Neural progenitor cell (in vitro differentiated cells): ENCODE data around the gene ECE2. TPM values are rescaled to one million over a fixed set of nuclear protein-coding genes. Genes with fewer than 3 reads are reported as not detected.

Experiments
- DNase-seq: peaks from one replicate; pipeline ENCODE4 v3.0.0-alpha.2; 2016; ENCODE audit warnings: low spot score
- H2AFZ ChIP-seq: fragments of 200-600 bp; sonication (generic); replicated peaks from 2 replicates; pipeline ENCODE4 v1.6.1; 2016; ENCODE audit warnings: antibody characterized with exemption
- H3F3A ChIP-seq: fragments of 200-600 bp; sonication (generic); 2 replicates; pipeline ENCODE4 v1.6.1; 2016; ENCODE audit warnings: antibody characterized with exemption, low read depth
- H3K27ac ChIP-seq: fragments of 200-600 bp; sonication (generic); 2 replicates; pipeline ENCODE4 v1.5.1; 2016; ENCODE audit warnings: mild to moderate bottlenecking
- H3K27me3 ChIP-seq: fragments of 200-600 bp; sonication (generic); 2 replicates; pipeline ENCODE4 v1.6.1; 2016; ENCODE audit warnings: mild to moderate bottlenecking, moderate library complexity
- H3K36me3 ChIP-seq: fragments of 200-600 bp; sonication (generic); 2 replicates; pipeline ENCODE4 v1.5.1; 2016
- H3K4me1 ChIP-seq: fragments of 200-600 bp; sonication (generic); 2 replicates; pipeline ENCODE4 v1.6.1; 2016; ENCODE audit warnings: mixed run types
- H3K4me2 ChIP-seq: fragments of 200-600 bp; sonication (generic); 2 replicates; pipeline ENCODE4 v1.6.1; 2016
- H3K4me3 ChIP-seq: fragments of 200-600 bp; sonication (generic); 2 replicates; pipeline ENCODE4 v1.5.1; 2016
- H3K79me2 ChIP-seq: fragments of 200-600 bp; sonication (generic); 2 replicates; pipeline ENCODE4 v1.6.1; 2016; ENCODE audit warnings: low read depth
- H3K9ac ChIP-seq: fragments of 200-600 bp; sonication (generic); 2 replicates; pipeline ENCODE4 v1.6.1; 2016
- H3K9me3 ChIP-seq: fragments of 200-600 bp; sonication (generic); 2 replicates; pipeline ENCODE4 v1.5.1; 2016; ENCODE audit warnings: low read depth
- H4K20me1 ChIP-seq: fragments of 200-600 bp; sonication (generic); 2 replicates; pipeline ENCODE4 v1.6.1; 2016; ENCODE audit warnings: low read depth
- H3K27ac Mint-ChIP-seq: 3 replicates; pipeline ENCODE4 v1.8.0; 2021; ENCODE audit warnings: mixed read lengths
- H3K27me3 Mint-ChIP-seq: 2 replicates; pipeline ENCODE4 v1.8.0; 2022; ENCODE audit warnings: low read depth, mild to moderate bottlenecking, inconsistent platforms, moderate library complexity, mixed read lengths; ENCODE audit not compliant: insufficient read depth
- H3K36me3 Mint-ChIP-seq: 3 replicates; pipeline ENCODE4 v1.8.0; 2021; ENCODE audit warnings: mixed read lengths
- H3K4me1 Mint-ChIP-seq: 3 replicates; pipeline ENCODE4 v1.8.0; 2021; ENCODE audit warnings: mixed read lengths
- H3K4me3 Mint-ChIP-seq: 3 replicates; pipeline ENCODE4 v1.8.0; 2021; ENCODE audit warnings: mild to moderate bottlenecking, moderate library complexity, mixed read lengths
- H3K9me3 Mint-ChIP-seq: 3 replicates; pipeline ENCODE4 v1.8.0; 2020; ENCODE audit warnings: mixed read lengths
- EZH2 ChIP-seq: fragments of 200-600 bp; sonication (generic); IDR thresholded peaks from 2 replicates; pipeline ENCODE4 v1.6.1; 2017; ENCODE audit warnings: antibody characterized with exemption, mild to moderate bottlenecking, moderate library complexity
- EZH2phosphoT487 ChIP-seq: fragments of 200-600 bp; sonication (generic); IDR thresholded peaks from 2 replicates; pipeline ENCODE4 v1.6.1; 2017; ENCODE audit warnings: antibody characterized with exemption
- total RNA-seq: library from RNA; depleted of rRNA; stranded (reverse); fragments of >200 nt; gene quantifications from 2 replicates; pipeline ENCODE4 v1.2.3, GENCODE V29; 2015; ENCODE audit warnings: low replicate concordance
- TF ChIP-seq, protein P1 (sequence below): fragments of 200-600 bp; sonication (generic); IDR thresholded peaks from 2 replicates; pipeline ENCODE4 v1.5.1; 2017; ENCODE audit warnings: antibody characterized with exemption, mild to moderate bottlenecking

The ECE2 gene
- total RNA-seq, 1 donor from 2014 or later: not detected

GRCh38 chr3:184234671-184235380 lies 41.0 kb upstream of the ECE2 start:
- Mint-ChIP-seq H3K36me3 (no peaks in the 10 kb centered on the region), H3K27ac (no peak overlapping the region), H3K27me3 (peaks cover 33% of the 10 kb centered on the region), H3K9me3 (peaks cover 2% of the 10 kb centered on the region), H3K4me3 (no peak overlapping the region), H3K4me1 (peaks cover 4% of the 10 kb centered on the region)
- Histone ChIP-seq H3K4me1 (peaks cover 2% of the 10 kb centered on the region), H3K79me2 (no peaks in the 10 kb centered on the region), H3K4me2 (no peak overlapping the region), H3K36me3 (no peaks in the 10 kb centered on the region), H4K20me1 (peaks cover 28% of the 10 kb centered on the region), H3K4me3 (no peak overlapping the region), H2AFZ (no peak overlapping the region), H3F3A (peaks cover 7% of the 10 kb centered on the region), H3K27me3 (peaks cover 49% of the 10 kb centered on the region), H3K9ac (no peak overlapping the region), H3K9me3 (no peaks in the 10 kb centered on the region), H3K27ac (no peak overlapping the region)
- DNase-seq: no peak
- TF ChIP-seq, protein P1, sequence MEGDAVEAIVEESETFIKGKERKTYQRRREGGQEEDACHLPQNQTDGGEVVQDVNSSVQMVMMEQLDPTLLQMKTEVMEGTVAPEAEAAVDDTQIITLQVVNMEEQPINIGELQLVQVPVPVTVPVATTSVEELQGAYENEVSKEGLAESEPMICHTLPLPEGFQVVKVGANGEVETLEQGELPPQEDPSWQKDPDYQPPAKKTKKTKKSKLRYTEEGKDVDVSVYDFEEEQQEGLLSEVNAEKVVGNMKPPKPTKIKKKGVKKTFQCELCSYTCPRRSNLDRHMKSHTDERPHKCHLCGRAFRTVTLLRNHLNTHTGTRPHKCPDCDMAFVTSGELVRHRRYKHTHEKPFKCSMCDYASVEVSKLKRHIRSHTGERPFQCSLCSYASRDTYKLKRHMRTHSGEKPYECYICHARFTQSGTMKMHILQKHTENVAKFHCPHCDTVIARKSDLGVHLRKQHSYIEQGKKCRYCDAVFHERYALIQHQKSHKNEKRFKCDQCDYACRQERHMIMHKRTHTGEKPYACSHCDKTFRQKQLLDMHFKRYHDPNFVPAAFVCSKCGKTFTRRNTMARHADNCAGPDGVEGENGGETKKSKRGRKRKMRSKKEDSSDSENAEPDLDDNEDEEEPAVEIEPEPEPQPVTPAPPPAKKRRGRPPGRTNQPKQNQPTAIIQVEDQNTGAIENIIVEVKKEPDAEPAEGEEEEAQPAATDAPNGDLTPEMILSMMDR: no peak
- no peak for TF ChIP-seq EZH2
- TF ChIP-seq EZH2phosphoT487: no peak

- Mint-ChIP-seq H3K36me3 (no peaks in the 10 kb centered on the region), H3K27me3 (peaks cover 37% of the 10 kb centered on the region), H3K9me3 (peaks cover 2% of the 10 kb centered on the region), H3K4me1 (peaks cover 4% of the 10 kb centered on the region), H3K4me3 (no peak overlapping the region), H3K27ac (no peak overlapping the region)
- Histone ChIP-seq H3K9ac (no peak overlapping the region), H3K9me3 (no peaks in the 10 kb centered on the region), H3K36me3 (no peaks in the 10 kb centered on the region), H3K27me3 (peaks cover 42% of the 10 kb centered on the region), H3K79me2 (no peaks in the 10 kb centered on the region), H3K4me1 (no peaks in the 10 kb centered on the region), H3F3A (peaks cover 11% of the 10 kb centered on the region), H3K4me3 (no peak overlapping the region), H4K20me1 (peaks cover 28% of the 10 kb centered on the region), H2AFZ (no peak overlapping the region), H3K4me2 (no peak overlapping the region), H3K27ac (no peak overlapping the region)
- DNase-seq: no peak
- TF ChIP-seq EZH2phosphoT487: no peak
- TF ChIP-seq, protein P1: no peak
- no peak for TF ChIP-seq EZH2
Observed at GRCh38 chr3:184235381-184236032, 40.3 kb upstream of the ECE2 start.

- Mint-ChIP-seq H3K27ac (no peak overlapping the region), H3K4me3 (no peak overlapping the region)
Observed at GRCh38 chr3:184236033-184236410, 39.8 kb upstream of the ECE2 start.

More at GRCh38 chr3:184236033-184236410, 39.8 kb upstream of the ECE2 start:
- H3K4me1 Mint-ChIP-seq: peaks cover 4% of the 10 kb centered on the region
- DNase-seq: no peak
- peaks cover 37% of the 10 kb centered on the region for H3K27me3 ChIP-seq
- no peaks in the 10 kb centered on the region for H3K36me3 ChIP-seq
- no peak overlapping the region for H3K4me3 ChIP-seq
- H3K9me3 ChIP-seq: no peaks in the 10 kb centered on the region
- no peak overlapping the region for H3K27ac ChIP-seq
- no peak overlapping the region for H3K9ac ChIP-seq
- TF ChIP-seq EZH2 (no peak), EZH2phosphoT487 (no peak)
- TF ChIP-seq, protein P1: no peak
- peaks cover 2% of the 10 kb centered on the region for H3K9me3 Mint-ChIP-seq
- peaks cover 34% of the 10 kb centered on the region for H3K27me3 Mint-ChIP-seq
- H3K4me2 ChIP-seq: no peak overlapping the region
- no peaks in the 10 kb centered on the region for H3K79me2 ChIP-seq
- peaks cover 30% of the 10 kb centered on the region for H4K20me1 ChIP-seq
- H2AFZ ChIP-seq: no peak overlapping the region
- peaks cover 9% of the 10 kb centered on the region for H3F3A ChIP-seq
- H3K4me1 ChIP-seq: no peaks in the 10 kb centered on the region
- H3K36me3 Mint-ChIP-seq: no peaks in the 10 kb centered on the region
